ENCODE data around the gene ETV2.
"Not testable (repeated sequence)": the region's sequence is repeated elsewhere in the genome, so short reads cannot be mapped to it uniquely, and the experiment has no call there.

Gene ETV2

DNA sequence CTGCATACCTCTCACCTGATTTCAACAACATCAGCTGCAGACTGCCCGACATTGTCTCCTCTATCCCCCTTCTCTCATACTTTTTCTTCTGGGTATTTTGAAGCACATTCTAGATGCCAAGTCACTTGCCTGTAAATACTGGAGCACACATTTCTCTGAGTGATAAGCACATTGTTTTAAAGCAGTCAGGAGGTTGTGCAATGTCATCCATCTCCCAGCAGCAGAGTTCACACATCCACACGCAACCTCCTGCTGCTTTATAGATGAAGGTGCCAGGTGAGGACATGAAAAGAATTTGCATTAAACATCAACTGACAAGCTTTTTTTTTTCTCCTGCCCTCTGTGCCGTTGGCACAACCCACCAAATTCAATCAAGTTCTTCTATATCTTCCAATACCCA lies 30.3 kb downstream of the ETV2 start:
- TF ChIP-seq, protein P1, sequence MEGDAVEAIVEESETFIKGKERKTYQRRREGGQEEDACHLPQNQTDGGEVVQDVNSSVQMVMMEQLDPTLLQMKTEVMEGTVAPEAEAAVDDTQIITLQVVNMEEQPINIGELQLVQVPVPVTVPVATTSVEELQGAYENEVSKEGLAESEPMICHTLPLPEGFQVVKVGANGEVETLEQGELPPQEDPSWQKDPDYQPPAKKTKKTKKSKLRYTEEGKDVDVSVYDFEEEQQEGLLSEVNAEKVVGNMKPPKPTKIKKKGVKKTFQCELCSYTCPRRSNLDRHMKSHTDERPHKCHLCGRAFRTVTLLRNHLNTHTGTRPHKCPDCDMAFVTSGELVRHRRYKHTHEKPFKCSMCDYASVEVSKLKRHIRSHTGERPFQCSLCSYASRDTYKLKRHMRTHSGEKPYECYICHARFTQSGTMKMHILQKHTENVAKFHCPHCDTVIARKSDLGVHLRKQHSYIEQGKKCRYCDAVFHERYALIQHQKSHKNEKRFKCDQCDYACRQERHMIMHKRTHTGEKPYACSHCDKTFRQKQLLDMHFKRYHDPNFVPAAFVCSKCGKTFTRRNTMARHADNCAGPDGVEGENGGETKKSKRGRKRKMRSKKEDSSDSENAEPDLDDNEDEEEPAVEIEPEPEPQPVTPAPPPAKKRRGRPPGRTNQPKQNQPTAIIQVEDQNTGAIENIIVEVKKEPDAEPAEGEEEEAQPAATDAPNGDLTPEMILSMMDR (IDR thresholded peaks at IDR 0.05; ENCODE audit: borderline replicate concordance, insufficient read depth, low read depth, low read length) = no peak
- no peak overlapping the region for H3K4me3 ChIP-seq (ENCODE audit: low read depth, low read length)

DNA sequence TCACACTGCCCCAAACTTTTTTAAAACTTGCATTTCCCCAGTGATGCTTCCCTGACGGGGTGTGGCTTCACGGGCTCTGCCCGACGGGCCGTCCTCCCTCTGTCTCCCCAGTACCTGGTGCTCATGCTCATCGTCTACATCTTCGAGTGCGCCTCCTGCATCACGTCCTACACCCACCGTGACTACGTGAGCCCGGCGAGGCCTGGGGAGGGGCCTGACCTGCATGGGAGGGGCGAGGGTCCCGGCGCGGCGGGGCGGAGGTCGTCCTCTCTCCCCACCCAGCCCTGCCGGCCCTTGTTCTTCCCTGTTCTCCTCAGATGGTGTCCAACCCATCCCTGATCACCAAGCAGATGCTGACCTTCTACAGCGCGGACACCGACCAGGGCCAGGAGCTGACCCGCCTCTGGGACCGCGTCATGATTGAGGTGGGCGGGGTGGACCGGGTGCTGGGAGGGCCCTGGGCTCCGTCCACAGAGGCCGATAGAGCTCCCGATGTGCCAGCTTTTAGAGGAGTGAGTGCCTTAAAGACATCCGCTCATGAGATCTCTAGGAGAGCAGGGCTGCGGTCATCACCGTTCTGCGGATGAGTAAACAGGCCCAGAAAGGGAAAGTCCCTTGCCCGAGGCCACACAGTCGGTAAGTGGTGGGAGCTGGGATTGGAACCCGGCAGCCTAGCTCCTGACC lies 31.7 kb downstream of the ETV2 start:
- peak overlapping the region; percentile 18 for H3K4me3 ChIP-seq (ENCODE audit: low read depth, low read length)
- TF ChIP-seq, protein P1 (IDR thresholded peaks at IDR 0.05; ENCODE audit: borderline replicate concordance, insufficient read depth, low read depth, low read length) = no peak

DNA sequence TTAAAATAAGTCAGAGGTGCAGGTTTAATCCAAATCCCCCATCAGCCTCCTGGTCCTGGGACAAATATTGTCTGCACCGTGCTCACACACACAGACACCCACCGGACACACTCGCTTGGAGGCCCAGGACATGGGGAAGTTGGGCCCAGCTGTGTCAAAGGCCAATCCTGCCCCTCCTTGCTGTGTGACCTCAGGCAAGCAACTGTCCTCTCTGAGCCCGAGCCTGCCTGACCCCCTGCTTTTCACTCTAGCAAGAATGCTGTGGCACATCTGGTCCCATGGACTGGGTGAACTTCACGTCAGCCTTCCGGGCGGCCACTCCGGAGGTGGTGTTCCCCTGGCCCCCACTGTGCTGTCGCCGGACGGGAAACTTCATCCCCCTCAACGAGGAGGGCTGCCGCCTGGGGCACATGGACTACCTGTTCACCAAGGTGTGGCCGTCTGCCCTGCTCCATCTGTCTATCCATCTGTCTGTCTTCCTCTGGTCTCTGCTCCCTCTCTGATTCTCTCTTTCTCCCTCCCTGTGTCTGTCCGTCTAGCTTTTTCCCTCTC lies 34.1 kb downstream of the ETV2 start:
- no peak overlapping the region for H3K4me3 ChIP-seq (ENCODE audit: low read depth, low read length)
- TF ChIP-seq, protein P1 (IDR thresholded peaks at IDR 0.05; ENCODE audit: borderline replicate concordance, insufficient read depth, low read depth, low read length) = no peak

DNA sequence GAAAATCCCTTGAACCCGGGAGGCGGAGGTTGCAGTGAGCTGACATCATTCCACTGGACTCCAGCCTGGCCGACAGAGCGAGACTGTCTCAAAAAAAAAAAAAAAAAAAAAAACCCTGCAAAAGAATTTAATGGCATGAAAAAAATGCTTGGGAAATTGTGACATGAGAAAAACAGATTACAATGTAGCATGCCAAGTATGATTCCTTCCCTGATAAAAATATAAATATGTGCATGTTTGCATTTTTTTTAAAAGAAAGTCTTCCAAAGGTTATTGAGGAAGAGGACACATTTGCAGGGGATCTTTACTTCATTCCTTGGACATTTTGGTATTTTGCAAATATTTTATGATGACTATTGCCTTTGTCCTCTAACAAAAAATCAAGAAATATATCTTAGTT lies 48.3 kb downstream of the ETV2 start:
- H3K4me3 ChIP-seq (ENCODE audit: low read depth, low read length) = no peak overlapping the region
- TF ChIP-seq, protein P1 (IDR thresholded peaks at IDR 0.05; ENCODE audit: borderline replicate concordance, insufficient read depth, low read depth, low read length) = no peak

DNA sequence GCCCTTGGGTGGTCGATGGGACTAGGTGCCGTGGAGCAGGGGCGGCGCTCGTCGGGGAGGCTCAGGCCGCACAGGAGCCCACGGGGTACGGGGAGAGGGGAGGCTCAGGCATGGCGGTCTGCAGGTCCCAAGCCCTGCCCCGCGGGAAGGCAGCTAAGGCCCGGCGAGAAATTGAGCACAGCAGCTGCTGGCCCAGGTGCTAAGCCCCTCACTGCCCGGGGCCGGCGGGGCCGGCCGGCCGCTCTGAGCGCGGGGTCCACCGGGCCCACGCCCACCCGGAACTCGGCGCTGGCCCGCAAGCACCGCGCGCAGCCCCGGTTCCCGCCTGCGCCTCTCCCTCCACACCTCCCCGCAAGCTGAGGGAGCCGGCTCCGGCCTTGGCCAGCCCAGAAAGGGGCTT lies 49.6 kb downstream of the ETV2 start:
- not testable (repeated sequence) for H3K4me3 ChIP-seq (ENCODE audit: low read depth, low read length)

DNA sequence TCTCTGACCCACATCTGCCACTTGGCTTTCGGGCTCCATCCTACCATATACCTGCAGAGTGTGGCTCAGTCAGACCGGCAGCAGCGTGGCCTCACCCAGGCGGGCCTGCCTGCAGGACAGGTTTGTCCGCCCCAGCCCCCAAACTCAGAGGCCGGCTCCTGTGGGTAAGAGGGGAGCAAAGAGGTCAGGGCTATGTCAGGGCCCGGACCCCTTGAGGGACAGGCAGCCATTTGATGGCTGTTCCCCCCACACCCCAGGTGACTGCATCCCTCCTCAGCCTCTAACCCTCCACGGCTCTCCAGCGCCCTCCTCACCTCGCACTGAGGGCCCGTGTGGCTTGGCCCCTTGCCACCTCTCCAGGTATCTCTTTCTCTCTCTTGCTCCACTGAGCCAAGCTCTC lies 50.5 kb downstream of the ETV2 start:
- no peak overlapping the region for H3K4me3 ChIP-seq (ENCODE audit: low read depth, low read length)
- TF ChIP-seq, protein P1 (IDR thresholded peaks at IDR 0.05; ENCODE audit: borderline replicate concordance, insufficient read depth, low read depth, low read length) = no peak

DNA sequence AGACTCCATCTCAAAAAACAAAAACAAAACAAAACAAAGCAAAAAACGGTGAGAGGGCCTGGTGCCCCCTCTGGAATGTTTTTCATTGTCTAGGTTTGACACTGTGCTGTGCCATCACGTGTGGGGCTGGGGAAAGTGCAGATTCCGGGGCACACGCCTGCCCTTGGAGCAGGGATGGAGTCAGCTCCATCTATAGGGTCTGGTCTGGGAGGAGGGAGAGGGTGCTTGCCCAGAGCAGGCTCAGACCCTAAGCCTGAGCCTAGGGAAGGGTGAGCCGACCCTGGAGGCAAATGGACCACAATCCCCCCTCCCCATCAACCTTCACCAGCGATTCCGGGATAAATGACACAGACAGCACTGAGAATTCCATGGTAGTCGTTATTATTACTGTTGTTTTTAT lies 51.9 kb downstream of the ETV2 start:
- H3K4me3 ChIP-seq (ENCODE audit: low read depth, low read length) = no peak overlapping the region
- TF ChIP-seq, protein P1 (IDR thresholded peaks at IDR 0.05; ENCODE audit: borderline replicate concordance, insufficient read depth, low read depth, low read length) = no peak

Data from GM12875 (cell line).